Lung (tissue), 12 donors: ENCODE results near the gene CAMK1G. TPM values are rescaled to one million over a fixed set of nuclear protein-coding genes. Genes with fewer than 3 reads are reported as not detected.

Experiments used
- ATAC-seq: fragments of 200-7000 bp; cut with Tn5 transposase; one replicate; pipeline ENCODE4 v1.9.1; 2020; ENCODE audit warnings: moderate number of reproducible peaks; ENCODE audit not compliant: insufficient read depth, low FRiP score
- DNase-seq, 3 donors: peaks; one replicate each; pipeline ENCODE4 v3.0.0-alpha.2; 2013 to 2017
- H3K27ac ChIP-seq, 2 donors: one replicate each; pipeline ENCODE4 v1.5.1; 2013; ENCODE audit warnings: mild to moderate bottlenecking in 2 of 2, moderate library complexity in 2 of 2, control low read depth in 1 of 2, inconsistent platforms in 1 of 2, low read depth in 1 of 2, low read length in 1 of 2
- H3K27me3 ChIP-seq, 3 donors: one replicate each; pipeline ENCODE4 v1.5.1; 2013; ENCODE audit warnings: low read length in 2 of 3; ENCODE audit not compliant: control insufficient read depth in 3 of 3, insufficient read depth in 3 of 3
- H3K36me3 ChIP-seq, 4 donors: one replicate each; pipeline ENCODE4 v1.5.1; 2013; ENCODE audit warnings: low read length in 4 of 4, mild to moderate bottlenecking in 1 of 4, moderate library complexity in 1 of 4; ENCODE audit not compliant: control insufficient read depth in 4 of 4, insufficient read depth in 4 of 4
- H3K4me1 ChIP-seq, 5 donors: one replicate each; pipeline ENCODE4 v1.5.1; 2013; ENCODE audit warnings: low read length in 5 of 5, mild to moderate bottlenecking in 2 of 5, moderate library complexity in 1 of 5; ENCODE audit not compliant: control insufficient read depth in 5 of 5, insufficient read depth in 5 of 5
- H3K4me3 ChIP-seq: one replicate; pipeline ENCODE4 v1.5.1; 2013; ENCODE audit warnings: mild to moderate bottlenecking, control low read depth, moderate library complexity
- H3K9ac ChIP-seq, 2 donors: one replicate each; pipeline ENCODE4 v1.5.1; 2013; ENCODE audit warnings: low read length in 2 of 2, control low read depth in 1 of 2; ENCODE audit not compliant: insufficient read depth in 1 of 2
- H3K9me3 ChIP-seq, 4 donors: one replicate each; pipeline ENCODE4 v1.5.1; 2013; ENCODE audit warnings: low read length in 3 of 4, mild to moderate bottlenecking in 1 of 4, moderate library complexity in 1 of 4; ENCODE audit not compliant: control insufficient read depth in 4 of 4, insufficient read depth in 3 of 4
- WGBS, 2 donors: extraction: QIAGEN DNeasy Blood & Tissue Kit; methylation state at CpG; one replicate each; pipeline ENCODE4 v1.1.7; 2013; 5-methylcytosine and 5-hydroxymethylcytosine counted together
- polyA plus RNA-seq, 2 donors: library from polyadenylated mRNA; stranded (reverse); fragments of 200-250 nt; gene quantifications; one replicate each; pipeline ENCODE4 v1.2.1, GENCODE V29; 2013
- total RNA-seq, 2 donors: library from RNA; depleted of rRNA in 1 of 2; stranded (reverse); fragments of >200 nt in 1 of 2; gene quantifications; one replicate each; pipeline ENCODE4 v1.2.1, GENCODE V29; 2014 to 2021
- TF ChIP-seq, protein P1 (sequence below): IDR thresholded peaks from 2 replicates; pipeline ENCODE4 v1.5.1; 2012; ENCODE audit warnings: mild to moderate bottlenecking; ENCODE audit errors: control extremely low read depth, extremely low read depth
- donor health status: control.
- donor health status: control.
- donor health status: Bipolar disorder and iron deficiency.
- donor health status: healthy.
- donor health status: DM: yes; HTN: yes; CAD: no.

CAMK1G gene
- total and polyA plus RNA-seq, 4 donors: 0.14 to 2.4 (median 0.80) TPM; not detected in 1

GRCh38 chr1:209618756-209619420 lies 35.4 kb downstream of the CAMK1G start:
- TF ChIP-seq, protein P1, sequence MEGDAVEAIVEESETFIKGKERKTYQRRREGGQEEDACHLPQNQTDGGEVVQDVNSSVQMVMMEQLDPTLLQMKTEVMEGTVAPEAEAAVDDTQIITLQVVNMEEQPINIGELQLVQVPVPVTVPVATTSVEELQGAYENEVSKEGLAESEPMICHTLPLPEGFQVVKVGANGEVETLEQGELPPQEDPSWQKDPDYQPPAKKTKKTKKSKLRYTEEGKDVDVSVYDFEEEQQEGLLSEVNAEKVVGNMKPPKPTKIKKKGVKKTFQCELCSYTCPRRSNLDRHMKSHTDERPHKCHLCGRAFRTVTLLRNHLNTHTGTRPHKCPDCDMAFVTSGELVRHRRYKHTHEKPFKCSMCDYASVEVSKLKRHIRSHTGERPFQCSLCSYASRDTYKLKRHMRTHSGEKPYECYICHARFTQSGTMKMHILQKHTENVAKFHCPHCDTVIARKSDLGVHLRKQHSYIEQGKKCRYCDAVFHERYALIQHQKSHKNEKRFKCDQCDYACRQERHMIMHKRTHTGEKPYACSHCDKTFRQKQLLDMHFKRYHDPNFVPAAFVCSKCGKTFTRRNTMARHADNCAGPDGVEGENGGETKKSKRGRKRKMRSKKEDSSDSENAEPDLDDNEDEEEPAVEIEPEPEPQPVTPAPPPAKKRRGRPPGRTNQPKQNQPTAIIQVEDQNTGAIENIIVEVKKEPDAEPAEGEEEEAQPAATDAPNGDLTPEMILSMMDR: no peak
- 66 to 67% methylated on average over 6 of the region's 6 CpGs for WGBS, 2 donors
- no peak for DNase-seq
- ATAC-seq: no peak
- Histone ChIP-seq H3K27ac (no peak overlapping the region), H3K36me3 (peaks cover 0 to 5% (median 2%) of the 10 kb centered on the region in 4 donors), H3K27me3 (no peaks in the 10 kb centered on the region), H3K4me1 (peaks cover 0 to 8% (median 6%) of the 10 kb centered on the region in 5 donors), H3K9me3 (no peaks in the 10 kb centered on the region), H3K4me3 (no peak overlapping the region), H3K9ac (no peak overlapping the region)

- Histone ChIP-seq H3K9me3 (no peaks in the 10 kb centered on the region), H3K36me3 (peaks cover 0 to 4% (median 2%) of the 10 kb centered on the region in 4 donors), H3K4me3 (no peak overlapping the region), H3K27ac (no peak overlapping the region), H3K27me3 (no peaks in the 10 kb centered on the region), H3K4me1 (peaks cover 0 to 8% (median 6%) of the 10 kb centered on the region in 5 donors), H3K9ac (peak overlapping the region in 1 of 2 donors; percentile 36)
- 79 to 81% methylated on average over 7 of the region's 7 CpGs for WGBS, 2 donors
- DNase-seq (no peak), ATAC-seq (no peak)
- TF ChIP-seq, protein P1: no peak
Observed at GRCh38 chr1:209619696-209620486, 36.4 kb downstream of the CAMK1G start.

DNA sequence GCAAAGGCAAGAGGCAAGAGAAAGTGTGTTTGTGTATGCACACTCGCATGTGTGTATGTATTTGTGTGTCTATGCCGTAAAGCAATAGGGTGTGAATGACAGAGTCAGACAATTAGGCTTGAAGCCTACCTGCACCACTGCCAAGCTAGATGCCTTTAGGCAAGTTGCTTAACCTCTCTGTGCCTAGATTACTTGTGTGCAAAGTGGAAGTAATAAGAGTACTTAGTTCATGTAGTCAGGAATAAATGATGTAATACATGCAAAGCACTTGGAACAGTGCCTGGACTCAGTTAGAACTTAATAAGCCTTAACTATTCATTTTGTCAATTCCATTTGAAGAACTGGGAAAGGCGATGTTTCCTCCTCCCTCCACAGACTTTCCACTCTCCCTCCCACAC lies 37.0 kb downstream of the CAMK1G start:
- Histone ChIP-seq H3K27ac (no peak overlapping the region), H3K4me1 (peaks cover 0 to 8% (median 7%) of the 10 kb centered on the region in 5 donors), H3K36me3 (peaks cover 0 to 4% (median under 1%) of the 10 kb centered on the region in 4 donors), H3K9me3 (no peaks in the 10 kb centered on the region), H3K27me3 (no peaks in the 10 kb centered on the region), H3K9ac (peak overlapping the region in 1 of 2 donors; percentile 36), H3K4me3 (no peak overlapping the region)
- 83% methylated on average over 3 of the region's 3 CpGs for WGBS, 2 donors
- no peak for ATAC-seq
- TF ChIP-seq, protein P1: no peak
- peak in 2 of 3 donors; percentile 59 to 84 for DNase-seq
